WTC11 (cell line): ENCODE data around the gene COL4A2. TPM values are rescaled to one million over a fixed set of nuclear protein-coding genes. Genes with fewer than 3 reads are reported as not detected.

ENCODE experiments used
- ATAC-seq: fragments of 200-7000 bp; cut with Tn5 transposase; 2 replicates; pipeline ENCODE4 v1.10.0; 2021; ENCODE audit warnings: mild to moderate bottlenecking, moderate library complexity
- CTCF ChIA-PET: fragments of 300-600 bp; sonication (Branson Sonifier 250); formaldehyde crosslinking; loops from one replicate; lab custom pipeline; 2021; ENCODE audit warnings: antibody characterized with exemption; lab: Charles Lee
- POLR2A ChIA-PET: fragments of 350-600 bp; sonication (Branson Sonifier 250); formaldehyde crosslinking; loops from one replicate; lab custom pipeline; 2021; ENCODE audit warnings: antibody characterized with exemption; lab: Charles Lee
- DNase-seq: peaks from one replicate; pipeline ENCODE4 v3.0.0; 2021; ENCODE audit warnings: low spot score
- H3K27ac Mint-ChIP-seq: 2 replicates; pipeline ENCODE4 v1.8.0; 2021; ENCODE audit warnings: mixed read lengths
- H3K27me3 Mint-ChIP-seq: 2 replicates; pipeline ENCODE4 v1.8.0; 2021; ENCODE audit warnings: low read depth, mild to moderate bottlenecking, moderate library complexity, mixed read lengths
- H3K36me3 Mint-ChIP-seq: 2 replicates; pipeline ENCODE4 v1.8.0; 2021; ENCODE audit warnings: mixed read lengths
- H3K4me1 Mint-ChIP-seq: 2 replicates; pipeline ENCODE4 v1.8.0; 2022; ENCODE audit warnings: mixed read lengths
- H3K4me3 Mint-ChIP-seq: 2 replicates; pipeline ENCODE4 v1.8.0; 2021; ENCODE audit warnings: mild to moderate bottlenecking, moderate library complexity, mixed read lengths
- H3K9me3 Mint-ChIP-seq: 2 replicates; pipeline ENCODE4 v1.8.0; 2021; ENCODE audit warnings: mixed read lengths
- EMX1 ChIP-seq: fragments of 250-450 bp; sonication (Bioruptor Pico); IDR thresholded peaks from 2 replicates; pipeline ENCODE4 v1.8.0; 2021; ENCODE audit warnings: mild to moderate bottlenecking
- GABPB1 ChIP-seq: sonication (generic); formaldehyde crosslinking; IDR thresholded peaks from 2 replicates; pipeline ENCODE4 v1.8.1; 2023; ENCODE audit warnings: mild to moderate bottlenecking, missing genetic modification reagents
- GTF2I ChIP-seq: fragments of 250-450 bp; sonication (Bioruptor Pico); conservative IDR thresholded peaks from 2 replicates; pipeline ENCODE4 v1.4.0; 2021; ENCODE audit warnings: mild to moderate bottlenecking
- IRF2 ChIP-seq: sonication (generic); formaldehyde crosslinking; IDR thresholded peaks from 2 replicates; pipeline ENCODE4 v1.8.0; 2022; ENCODE audit warnings: low read depth, missing genetic modification reagents, borderline replicate concordance
- JUN ChIP-seq: sonication (generic); formaldehyde crosslinking; IDR thresholded peaks from 2 replicates; pipeline ENCODE4 v1.8.0; 2023; ENCODE audit warnings: mild to moderate bottlenecking, missing genetic modification reagents
- NFE2L1 ChIP-seq: sonication (generic); formaldehyde crosslinking; IDR thresholded peaks from 2 replicates; pipeline ENCODE4 v1.8.1; 2023; ENCODE audit warnings: missing genetic modification reagents
- RELA ChIP-seq: sonication (generic); formaldehyde crosslinking; IDR thresholded peaks from 2 replicates; pipeline ENCODE4 v1.8.1; 2022; ENCODE audit warnings: missing genetic modification reagents, mild to moderate bottlenecking, borderline replicate concordance
- ZNF317 ChIP-seq: sonication (generic); formaldehyde crosslinking; IDR thresholded peaks from 2 replicates; pipeline ENCODE4 v1.8.1; 2023; ENCODE audit warnings: low read depth, mild to moderate bottlenecking, moderate library complexity, missing genetic modification reagents, borderline replicate concordance
- ZNF396 ChIP-seq: fragments of 250-450 bp; sonication (Bioruptor Pico); IDR thresholded peaks from 2 replicates; pipeline ENCODE4 v1.8.0; 2021; ENCODE audit warnings: mild to moderate bottlenecking, moderate library complexity, borderline replicate concordance
- total RNA-seq: library from RNA; stranded (reverse); gene quantifications from 3 replicates; pipeline ENCODE4 v1.2.3, GENCODE V29; 2021
- TF ChIP-seq, protein P1 (sequence below): sonication (generic); formaldehyde crosslinking; IDR thresholded peaks from 2 replicates; pipeline ENCODE4 v1.8.0; 2023; ENCODE audit warnings: missing genetic modification reagents
- TF ChIP-seq, protein P2 (sequence below): sonication (generic); formaldehyde crosslinking; IDR thresholded peaks from 2 replicates; pipeline ENCODE4 v1.8.1; 2023; ENCODE audit warnings: mild to moderate bottlenecking, moderate library complexity, missing genetic modification reagents
- TF ChIP-seq, protein P3 (sequence below): sonication (generic); formaldehyde crosslinking; IDR thresholded peaks from 2 replicates; pipeline ENCODE4 v1.8.1; 2023; ENCODE audit warnings: mild to moderate bottlenecking, missing genetic modification reagents
- TF ChIP-seq, protein P4 (sequence below): sonication (generic); formaldehyde crosslinking; IDR thresholded peaks from 2 replicates; pipeline ENCODE4 v1.8.1; 2022; ENCODE audit warnings: missing genetic modification reagents, borderline replicate concordance
- TF ChIP-seq, protein P5 (sequence below): sonication (generic); formaldehyde crosslinking; IDR thresholded peaks from 2 replicates; pipeline ENCODE4 v1.8.0; 2022; ENCODE audit warnings: mild to moderate bottlenecking, missing genetic modification reagents
- TF ChIP-seq, protein P6 (sequence below): sonication (generic); formaldehyde crosslinking; IDR thresholded peaks from 2 replicates; pipeline ENCODE4 v1.8.0; 2022; ENCODE audit warnings: mild to moderate bottlenecking, missing genetic modification reagents
- TF ChIP-seq, protein P7 (sequence below): fragments of 200-600 bp; IDR thresholded peaks from 2 replicates; pipeline ENCODE4 v1.8.0; 2022; ENCODE audit warnings: antibody characterized with exemption
- TF ChIP-seq, protein P8 (sequence below): sonication (generic); formaldehyde crosslinking; IDR thresholded peaks from 2 replicates; pipeline ENCODE4 v1.8.1; 2023; ENCODE audit warnings: mild to moderate bottlenecking, missing genetic modification reagents, moderate library complexity
- TF ChIP-seq, protein P9 (sequence below): sonication (generic); formaldehyde crosslinking; IDR thresholded peaks from 2 replicates; pipeline ENCODE4 v1.8.0; 2023; ENCODE audit warnings: missing genetic modification reagents, mild to moderate bottlenecking, borderline replicate concordance

Gene COL4A2
- total RNA-seq, 1 experiment from 2014 or later, result 109 TPM

DNA sequence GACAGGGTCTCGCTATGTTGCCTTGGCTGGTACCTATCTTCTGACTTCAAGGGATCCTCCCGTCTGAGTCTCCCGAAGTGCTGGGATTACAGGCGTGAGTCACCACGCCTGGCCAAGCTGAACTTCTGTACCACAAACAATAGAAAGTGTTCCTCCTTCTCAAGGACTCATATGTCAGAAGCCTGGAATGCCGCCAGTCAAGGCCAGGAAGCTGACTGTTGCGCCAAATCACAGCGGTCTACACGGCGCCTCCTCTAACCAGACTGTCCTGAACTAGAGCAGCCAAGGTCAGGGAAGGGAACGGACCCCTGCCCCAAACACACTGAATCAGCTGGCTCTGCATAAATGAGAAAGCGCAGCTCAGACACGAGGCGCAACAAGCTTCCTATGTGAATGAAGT is 239.8 kb downstream of the COL4A2 start:
- peaks cover 3% of the 10 kb centered on the region; the same call in 1 of the 2 replicates for H3K4me1 Mint-ChIP-seq
- H3K36me3 Mint-ChIP-seq, result peaks cover 35% of the 10 kb centered on the region
- H3K27me3 Mint-ChIP-seq, result no peaks in the 10 kb centered on the region
- no peak overlapping the region for H3K27ac Mint-ChIP-seq
- no peak overlapping the region for H3K4me3 Mint-ChIP-seq
- DNase-seq (no peak), ATAC-seq (no peak)
- ChIA-PET POLR2A (interaction anchor here (0.6 kb wide), 1 partner anchor 383 kb away, joined by 11 read pairs; no protein-coding TSS in a partner anchor), CTCF (interaction anchor here (0.5 to 1.7 kb wide), 3 partner anchors 11 to 134 kb away, joined by 3 to 4 read pairs (median 4); no protein-coding TSS in a partner anchor)
- TF ChIP-seq NFE2L1 (CRISPR knock-in tag) (no peak), EMX1 (CRISPR knock-in tag) (no peak), GTF2I (CRISPR knock-in tag) (no peak), IRF2 (no peak), JUN (CRISPR knock-in tag) (no peak), RELA (CRISPR knock-in tag) (no peak)
- TF ChIP-seq, protein P1, sequence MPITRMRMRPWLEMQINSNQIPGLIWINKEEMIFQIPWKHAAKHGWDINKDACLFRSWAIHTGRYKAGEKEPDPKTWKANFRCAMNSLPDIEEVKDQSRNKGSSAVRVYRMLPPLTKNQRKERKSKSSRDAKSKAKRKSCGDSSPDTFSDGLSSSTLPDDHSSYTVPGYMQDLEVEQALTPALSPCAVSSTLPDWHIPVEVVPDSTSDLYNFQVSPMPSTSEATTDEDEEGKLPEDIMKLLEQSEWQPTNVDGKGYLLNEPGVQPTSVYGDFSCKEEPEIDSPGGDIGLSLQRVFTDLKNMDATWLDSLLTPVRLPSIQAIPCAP (CRISPR knock-in tag), result no peak
- TF ChIP-seq, protein P2, sequence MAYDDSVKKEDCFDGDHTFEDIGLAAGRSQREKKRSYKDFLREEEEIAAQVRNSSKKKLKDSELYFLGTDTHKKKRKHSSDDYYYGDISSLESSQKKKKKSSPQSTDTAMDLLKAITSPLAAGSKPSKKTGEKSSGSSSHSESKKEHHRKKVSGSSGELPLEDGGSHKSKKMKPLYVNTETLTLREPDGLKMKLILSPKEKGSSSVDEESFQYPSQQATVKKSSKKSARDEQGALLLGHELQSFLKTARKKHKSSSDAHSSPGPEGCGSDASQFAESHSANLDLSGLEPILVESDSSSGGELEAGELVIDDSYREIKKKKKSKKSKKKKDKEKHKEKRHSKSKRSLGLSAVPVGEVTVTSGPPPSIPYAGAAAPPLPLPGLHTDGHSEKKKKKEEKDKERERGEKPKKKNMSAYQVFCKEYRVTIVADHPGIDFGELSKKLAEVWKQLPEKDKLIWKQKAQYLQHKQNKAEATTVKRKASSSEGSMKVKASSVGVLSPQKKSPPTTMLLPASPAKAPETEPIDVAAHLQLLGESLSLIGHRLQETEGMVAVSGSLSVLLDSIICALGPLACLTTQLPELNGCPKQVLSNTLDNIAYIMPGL, result no peak
- TF ChIP-seq, protein P3, sequence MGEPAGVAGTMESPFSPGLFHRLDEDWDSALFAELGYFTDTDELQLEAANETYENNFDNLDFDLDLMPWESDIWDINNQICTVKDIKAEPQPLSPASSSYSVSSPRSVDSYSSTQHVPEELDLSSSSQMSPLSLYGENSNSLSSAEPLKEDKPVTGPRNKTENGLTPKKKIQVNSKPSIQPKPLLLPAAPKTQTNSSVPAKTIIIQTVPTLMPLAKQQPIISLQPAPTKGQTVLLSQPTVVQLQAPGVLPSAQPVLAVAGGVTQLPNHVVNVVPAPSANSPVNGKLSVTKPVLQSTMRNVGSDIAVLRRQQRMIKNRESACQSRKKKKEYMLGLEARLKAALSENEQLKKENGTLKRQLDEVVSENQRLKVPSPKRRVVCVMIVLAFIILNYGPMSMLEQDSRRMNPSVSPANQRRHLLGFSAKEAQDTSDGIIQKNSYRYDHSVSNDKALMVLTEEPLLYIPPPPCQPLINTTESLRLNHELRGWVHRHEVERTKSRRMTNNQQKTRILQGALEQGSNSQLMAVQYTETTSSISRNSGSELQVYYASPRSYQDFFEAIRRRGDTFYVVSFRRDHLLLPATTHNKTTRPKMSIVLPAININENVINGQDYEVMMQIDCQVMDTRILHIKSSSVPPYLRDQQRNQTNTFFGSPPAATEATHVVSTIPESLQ (CRISPR knock-in tag), result no peak
- TF ChIP-seq, protein P4, sequence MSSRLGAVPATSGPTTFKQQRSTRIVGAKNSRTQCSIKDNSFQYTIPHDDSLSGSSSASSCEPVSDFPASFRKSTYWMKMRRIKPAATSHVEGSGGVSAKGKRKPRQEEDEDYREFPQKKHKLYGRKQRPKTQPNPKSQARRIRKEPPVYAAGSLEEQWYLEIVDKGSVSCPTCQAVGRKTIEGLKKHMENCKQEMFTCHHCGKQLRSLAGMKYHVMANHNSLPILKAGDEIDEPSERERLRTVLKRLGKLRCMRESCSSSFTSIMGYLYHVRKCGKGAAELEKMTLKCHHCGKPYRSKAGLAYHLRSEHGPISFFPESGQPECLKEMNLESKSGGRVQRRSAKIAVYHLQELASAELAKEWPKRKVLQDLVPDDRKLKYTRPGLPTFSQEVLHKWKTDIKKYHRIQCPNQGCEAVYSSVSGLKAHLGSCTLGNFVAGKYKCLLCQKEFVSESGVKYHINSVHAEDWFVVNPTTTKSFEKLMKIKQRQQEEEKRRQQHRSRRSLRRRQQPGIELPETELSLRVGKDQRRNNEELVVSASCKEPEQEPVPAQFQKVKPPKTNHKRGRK (CRISPR knock-in tag), result no peak
- TF ChIP-seq, protein P5, sequence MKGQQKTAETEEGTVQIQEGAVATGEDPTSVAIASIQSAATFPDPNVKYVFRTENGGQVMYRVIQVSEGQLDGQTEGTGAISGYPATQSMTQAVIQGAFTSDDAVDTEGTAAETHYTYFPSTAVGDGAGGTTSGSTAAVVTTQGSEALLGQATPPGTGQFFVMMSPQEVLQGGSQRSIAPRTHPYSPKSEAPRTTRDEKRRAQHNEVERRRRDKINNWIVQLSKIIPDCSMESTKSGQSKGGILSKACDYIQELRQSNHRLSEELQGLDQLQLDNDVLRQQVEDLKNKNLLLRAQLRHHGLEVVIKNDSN (CRISPR knock-in tag), result no peak
- TF ChIP-seq, protein P6, sequence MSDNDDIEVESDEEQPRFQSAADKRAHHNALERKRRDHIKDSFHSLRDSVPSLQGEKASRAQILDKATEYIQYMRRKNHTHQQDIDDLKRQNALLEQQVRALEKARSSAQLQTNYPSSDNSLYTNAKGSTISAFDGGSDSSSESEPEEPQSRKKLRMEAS (CRISPR knock-in tag), result no peak
- TF ChIP-seq, protein P7, sequence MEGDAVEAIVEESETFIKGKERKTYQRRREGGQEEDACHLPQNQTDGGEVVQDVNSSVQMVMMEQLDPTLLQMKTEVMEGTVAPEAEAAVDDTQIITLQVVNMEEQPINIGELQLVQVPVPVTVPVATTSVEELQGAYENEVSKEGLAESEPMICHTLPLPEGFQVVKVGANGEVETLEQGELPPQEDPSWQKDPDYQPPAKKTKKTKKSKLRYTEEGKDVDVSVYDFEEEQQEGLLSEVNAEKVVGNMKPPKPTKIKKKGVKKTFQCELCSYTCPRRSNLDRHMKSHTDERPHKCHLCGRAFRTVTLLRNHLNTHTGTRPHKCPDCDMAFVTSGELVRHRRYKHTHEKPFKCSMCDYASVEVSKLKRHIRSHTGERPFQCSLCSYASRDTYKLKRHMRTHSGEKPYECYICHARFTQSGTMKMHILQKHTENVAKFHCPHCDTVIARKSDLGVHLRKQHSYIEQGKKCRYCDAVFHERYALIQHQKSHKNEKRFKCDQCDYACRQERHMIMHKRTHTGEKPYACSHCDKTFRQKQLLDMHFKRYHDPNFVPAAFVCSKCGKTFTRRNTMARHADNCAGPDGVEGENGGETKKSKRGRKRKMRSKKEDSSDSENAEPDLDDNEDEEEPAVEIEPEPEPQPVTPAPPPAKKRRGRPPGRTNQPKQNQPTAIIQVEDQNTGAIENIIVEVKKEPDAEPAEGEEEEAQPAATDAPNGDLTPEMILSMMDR, result no peak
- peaks cover 17% of the 10 kb centered on the region for H3K9me3 Mint-ChIP-seq

DNA sequence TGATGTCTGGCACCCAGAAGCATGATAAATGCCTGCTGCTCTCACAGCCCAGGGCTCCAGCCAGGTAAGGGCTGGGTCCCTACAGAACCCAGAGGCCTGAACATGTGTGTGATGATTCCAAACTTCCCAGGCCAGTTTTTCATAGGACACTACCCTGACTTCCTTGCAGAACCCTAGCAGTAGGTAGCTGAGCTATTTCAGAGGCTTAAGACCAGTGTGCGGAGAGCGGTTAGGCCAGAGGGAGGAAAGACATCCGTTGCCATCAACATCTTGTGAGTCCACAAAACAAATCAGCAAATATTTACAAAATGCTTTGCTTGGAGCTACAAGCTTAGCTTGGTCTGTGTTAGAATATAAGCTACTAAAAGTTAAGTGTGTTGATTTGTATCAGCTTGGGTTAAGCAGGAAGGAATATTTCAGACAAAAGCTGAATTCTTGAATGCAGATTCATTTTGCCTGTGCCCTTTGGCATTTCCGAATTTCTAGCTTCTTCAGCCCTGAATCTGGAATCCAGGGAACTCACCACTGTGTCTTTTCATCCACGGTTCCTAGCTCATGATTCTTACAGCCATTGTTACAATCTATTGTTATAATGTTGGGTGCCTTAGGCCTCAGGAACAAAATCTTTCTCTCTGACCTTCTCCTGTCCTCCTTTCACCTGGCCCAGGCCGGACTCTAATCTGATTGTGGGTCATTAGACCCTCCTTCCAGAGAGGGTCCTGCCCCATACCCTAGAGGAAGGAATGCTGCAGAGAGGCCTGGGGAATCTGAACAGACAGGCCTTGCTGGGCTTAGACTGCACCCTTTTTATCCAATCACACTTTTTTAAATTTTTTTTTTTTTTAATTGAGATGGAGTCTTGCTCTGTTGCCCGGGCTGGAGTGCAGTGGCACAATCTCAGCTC is 242.1 kb downstream of the COL4A2 start:
- ChIA-PET POLR2A (interaction anchor here (0.7 kb wide), 1 partner anchor 174 kb away, joined by 3 read pairs; no protein-coding TSS in a partner anchor), CTCF (interaction anchor here (0.7 to 1.2 kb wide), 4 partner anchors 8 to 93 kb away, joined by 3 to 5 read pairs (median 4); no protein-coding TSS in a partner anchor)
- H3K36me3 Mint-ChIP-seq, result peaks cover 32% of the 10 kb centered on the region
- DNase-seq, result no peak
- H3K27ac Mint-ChIP-seq, result peak overlapping the region; percentile 54; the same call in 1 of the 2 replicates
- H3K4me3 Mint-ChIP-seq, result no peak overlapping the region
- ATAC-seq, result peak; percentile 36; the same call in 1 of the 2 replicates
- peaks cover under 1% of the 10 kb centered on the region; the same call in 1 of the 2 replicates for H3K4me1 Mint-ChIP-seq
- H3K27me3 Mint-ChIP-seq, result no peaks in the 10 kb centered on the region
- H3K9me3 Mint-ChIP-seq, result peaks cover 14% of the 10 kb centered on the region
- no peak for TF ChIP-seq GABPB1 (CRISPR knock-in tag)
- TF ChIP-seq, protein P8, sequence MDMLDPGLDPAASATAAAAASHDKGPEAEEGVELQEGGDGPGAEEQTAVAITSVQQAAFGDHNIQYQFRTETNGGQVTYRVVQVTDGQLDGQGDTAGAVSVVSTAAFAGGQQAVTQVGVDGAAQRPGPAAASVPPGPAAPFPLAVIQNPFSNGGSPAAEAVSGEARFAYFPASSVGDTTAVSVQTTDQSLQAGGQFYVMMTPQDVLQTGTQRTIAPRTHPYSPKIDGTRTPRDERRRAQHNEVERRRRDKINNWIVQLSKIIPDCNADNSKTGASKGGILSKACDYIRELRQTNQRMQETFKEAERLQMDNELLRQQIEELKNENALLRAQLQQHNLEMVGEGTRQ, result no peak
- no peak for TF ChIP-seq ZNF396 (CRISPR knock-in tag)
- TF ChIP-seq, protein P9, sequence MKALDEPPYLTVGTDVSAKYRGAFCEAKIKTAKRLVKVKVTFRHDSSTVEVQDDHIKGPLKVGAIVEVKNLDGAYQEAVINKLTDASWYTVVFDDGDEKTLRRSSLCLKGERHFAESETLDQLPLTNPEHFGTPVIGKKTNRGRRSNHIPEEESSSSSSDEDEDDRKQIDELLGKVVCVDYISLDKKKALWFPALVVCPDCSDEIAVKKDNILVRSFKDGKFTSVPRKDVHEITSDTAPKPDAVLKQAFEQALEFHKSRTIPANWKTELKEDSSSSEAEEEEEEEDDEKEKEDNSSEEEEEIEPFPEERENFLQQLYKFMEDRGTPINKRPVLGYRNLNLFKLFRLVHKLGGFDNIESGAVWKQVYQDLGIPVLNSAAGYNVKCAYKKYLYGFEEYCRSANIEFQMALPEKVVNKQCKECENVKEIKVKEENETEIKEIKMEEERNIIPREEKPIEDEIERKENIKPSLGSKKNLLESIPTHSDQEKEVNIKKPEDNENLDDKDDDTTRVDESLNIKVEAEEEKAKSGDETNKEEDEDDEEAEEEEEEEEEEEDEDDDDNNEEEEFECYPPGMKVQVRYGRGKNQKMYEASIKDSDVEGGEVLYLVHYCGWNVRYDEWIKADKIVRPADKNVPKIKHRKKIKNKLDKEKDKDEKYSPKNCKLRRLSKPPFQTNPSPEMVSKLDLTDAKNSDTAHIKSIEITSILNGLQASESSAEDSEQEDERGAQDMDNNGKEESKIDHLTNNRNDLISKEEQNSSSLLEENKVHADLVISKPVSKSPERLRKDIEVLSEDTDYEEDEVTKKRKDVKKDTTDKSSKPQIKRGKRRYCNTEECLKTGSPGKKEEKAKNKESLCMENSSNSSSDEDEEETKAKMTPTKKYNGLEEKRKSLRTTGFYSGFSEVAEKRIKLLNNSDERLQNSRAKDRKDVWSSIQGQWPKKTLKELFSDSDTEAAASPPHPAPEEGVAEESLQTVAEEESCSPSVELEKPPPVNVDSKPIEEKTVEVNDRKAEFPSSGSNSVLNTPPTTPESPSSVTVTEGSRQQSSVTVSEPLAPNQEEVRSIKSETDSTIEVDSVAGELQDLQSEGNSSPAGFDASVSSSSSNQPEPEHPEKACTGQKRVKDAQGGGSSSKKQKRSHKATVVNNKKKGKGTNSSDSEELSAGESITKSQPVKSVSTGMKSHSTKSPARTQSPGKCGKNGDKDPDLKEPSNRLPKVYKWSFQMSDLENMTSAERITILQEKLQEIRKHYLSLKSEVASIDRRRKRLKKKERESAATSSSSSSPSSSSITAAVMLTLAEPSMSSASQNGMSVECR (CRISPR knock-in tag), result no peak
- no peak for TF ChIP-seq ZNF317 (CRISPR knock-in tag)
